Endodermal cell (in vitro differentiated cells): ENCODE measurements around the gene ATXN2. TPM values are rescaled to one million over a fixed set of nuclear protein-coding genes. Genes with fewer than 3 reads are reported as not detected.
A peak's percentile ranks its signal among the peaks of the same experiment; 100 is the strongest.

Experiments used
- DNase-seq: peaks from one replicate; pipeline ENCODE4 v3.0.0-alpha.2; 2017
- H3K27ac ChIP-seq: 2 replicates; pipeline ENCODE4 v1.5.1; 2013; ENCODE audit warnings: mild to moderate bottlenecking, low read depth, low read length, moderate library complexity
- H3K27me3 ChIP-seq: 2 replicates; pipeline ENCODE4 v1.6.1; 2013; ENCODE audit warnings: mild to moderate bottlenecking, low read length, moderate library complexity; ENCODE audit not compliant: insufficient read depth, control insufficient read depth, poor library complexity, severe bottlenecking
- H3K36me3 ChIP-seq: 2 replicates; pipeline ENCODE4 v1.7.0; 2013; ENCODE audit warnings: mild to moderate bottlenecking, low read length, moderate library complexity; ENCODE audit not compliant: control insufficient read depth, insufficient read depth
- H3K4me1 ChIP-seq: one replicate; pipeline ENCODE4 v1.7.0; 2013; ENCODE audit warnings: low read length; ENCODE audit not compliant: control insufficient read depth, insufficient read depth
- H3K4me3 ChIP-seq: 2 replicates; pipeline ENCODE4 v1.5.1; 2013; ENCODE audit warnings: mild to moderate bottlenecking, low read length, moderate library complexity
- H3K9ac ChIP-seq: 2 replicates; pipeline ENCODE4 v1.6.1; 2013; ENCODE audit warnings: mild to moderate bottlenecking, low read length, moderate library complexity; ENCODE audit not compliant: poor library complexity, severe bottlenecking; ENCODE audit errors: extremely low read depth
- H3K9me3 ChIP-seq: 2 replicates; pipeline ENCODE4 v1.6.1; 2013; ENCODE audit warnings: mild to moderate bottlenecking, low read length, moderate library complexity; ENCODE audit not compliant: control insufficient read depth
- H3K27ac Mint-ChIP-seq: 2 replicates; pipeline ENCODE4 v1.8.0; 2020; ENCODE audit warnings: mixed read lengths
- H3K27me3 Mint-ChIP-seq: 2 replicates; pipeline ENCODE4 v1.8.0; 2021; ENCODE audit warnings: mild to moderate bottlenecking, mixed read lengths; ENCODE audit not compliant: insufficient read depth
- H3K36me3 Mint-ChIP-seq: 2 replicates; pipeline ENCODE4 v1.8.0; 2020; ENCODE audit warnings: low read depth, mixed read lengths
- H3K4me1 Mint-ChIP-seq: 2 replicates; pipeline ENCODE4 v1.8.0; 2020; ENCODE audit warnings: mixed read lengths
- H3K4me3 Mint-ChIP-seq: 2 replicates; pipeline ENCODE4 v1.8.0; 2020; ENCODE audit warnings: mild to moderate bottlenecking, moderate library complexity, mixed read lengths
- H3K9me3 Mint-ChIP-seq: 2 replicates; pipeline ENCODE4 v1.8.0; 2020; ENCODE audit warnings: mild to moderate bottlenecking, mixed read lengths
- CTCF ChIP-seq: fragments of 200-600 bp; sonication (generic); conservative IDR thresholded peaks from 2 replicates; pipeline ENCODE4 v1.5.0; 2021; ENCODE audit warnings: antibody characterized with exemption, mild to moderate bottlenecking
- WGBS, 2 experiments: methylation state at CpG; one replicate each; pipeline versions ENCODE4 v1.1.5 to v1.1.7; 2013; ENCODE audit warnings: missing lambda C conversion rate in 2 of 2, mixed read lengths in 1 of 2; ENCODE audit not compliant: insufficient coverage in 1 of 2, insufficient read length in 1 of 2; 5-methylcytosine and 5-hydroxymethylcytosine counted together
- total RNA-seq, 2 donors: library from RNA; stranded (reverse); fragmentation: NEBNext Ultra II Directional in 1 of 2; extraction: Animal tissue kit (Norgen Biotek cat#: 25700) in 1 of 2; gene quantifications; 2 replicates in 1 of 2; 3 replicates in 1 of 2; pipeline ENCODE4 v1.2.1, GENCODE V29; 2021

The ATXN2 gene
- total RNA-seq, 2 donors from 2014 or later = 85.7 to 87.3 TPM

GRCh38 chr12:111409403-111409779 lies 189.7 kb downstream of the ATXN2 start:
- H3K27me3 Mint-ChIP-seq = peaks cover 13% of the 10 kb centered on the region
- 83 to 86% methylated on average over 9 to 15 of the region's 15 CpGs for WGBS, 2 experiments
- Histone ChIP-seq H3K27ac (peak overlapping the region; percentile 60), H3K9me3 (no peaks in the 10 kb centered on the region), H3K4me3 (no peak overlapping the region), H3K27me3 (peaks cover 4% of the 10 kb centered on the region), H3K4me1 (peaks cover 31% of the 10 kb centered on the region), H3K36me3 (no peaks in the 10 kb centered on the region), H3K9ac (no peak overlapping the region)
- H3K36me3 Mint-ChIP-seq = no peaks in the 10 kb centered on the region
- TF ChIP-seq CTCF = no peak
- H3K4me3 Mint-ChIP-seq = no peak overlapping the region
- no peak overlapping the region for H3K27ac Mint-ChIP-seq
- no peaks in the 10 kb centered on the region for H3K9me3 Mint-ChIP-seq
- peaks cover 38% of the 10 kb centered on the region for H3K4me1 Mint-ChIP-seq
- no peak for DNase-seq

- H3K27ac Mint-ChIP-seq = no peak overlapping the region
- no peak overlapping the region for H3K4me3 Mint-ChIP-seq
- no peaks in the 10 kb centered on the region for H3K9me3 Mint-ChIP-seq
- WGBS, 2 experiments = 89 to 91% methylated on average over 3 to 4 of the region's 4 CpGs
- Histone ChIP-seq H3K9ac (no peak overlapping the region), H3K27me3 (peaks cover 6% of the 10 kb centered on the region), H3K4me1 (peaks cover 31% of the 10 kb centered on the region), H3K4me3 (no peak overlapping the region), H3K9me3 (no peaks in the 10 kb centered on the region), H3K36me3 (no peaks in the 10 kb centered on the region), H3K27ac (no peak overlapping the region)
- no peaks in the 10 kb centered on the region for H3K36me3 Mint-ChIP-seq
- TF ChIP-seq CTCF = no peak
- peaks cover 18% of the 10 kb centered on the region for H3K27me3 Mint-ChIP-seq
- H3K4me1 Mint-ChIP-seq = peaks cover 43% of the 10 kb centered on the region
- DNase-seq = no peak
Observed at GRCh38 chr12:111408686-111409402, 190.3 kb downstream of the ATXN2 start.

- H3K9me3 Mint-ChIP-seq = no peaks in the 10 kb centered on the region
- peaks cover 6% of the 10 kb centered on the region for H3K27me3 ChIP-seq
- H3K36me3 Mint-ChIP-seq = no peaks in the 10 kb centered on the region
- WGBS, 2 experiments = no CpG with 5 or more reads among the region's 1 CpG
- peaks cover 25% of the 10 kb centered on the region for H3K4me1 ChIP-seq
- no peaks in the 10 kb centered on the region for H3K9me3 ChIP-seq
- no peaks in the 10 kb centered on the region for H3K36me3 ChIP-seq
- no peak overlapping the region for H3K27ac ChIP-seq
- peaks cover 40% of the 10 kb centered on the region for H3K4me1 Mint-ChIP-seq
- no peak overlapping the region for H3K9ac ChIP-seq
- no peak overlapping the region for H3K27ac Mint-ChIP-seq
- peaks cover 24% of the 10 kb centered on the region for H3K27me3 Mint-ChIP-seq
- no peak for TF ChIP-seq CTCF
- no peak for DNase-seq
- no peak overlapping the region for H3K4me3 Mint-ChIP-seq
- H3K4me3 ChIP-seq = no peak overlapping the region
Observed at GRCh38 chr12:111408116-111408440, 191.0 kb downstream of the ATXN2 start.
